ENCODE results near the gene PTAR1.

The PTAR1 gene

GRCh38 chr9:69773258-69773657 is 13.4 kb upstream of the PTAR1 start:
- Histone ChIP-seq H2AFZ (ENCODE audit: low read depth, low read length) (no peak overlapping the region), H4K8ac (ENCODE audit: low read length) (no peak overlapping the region)
- WGBS = no CpG with 5 or more reads among the region's 1 CpG

DNA sequence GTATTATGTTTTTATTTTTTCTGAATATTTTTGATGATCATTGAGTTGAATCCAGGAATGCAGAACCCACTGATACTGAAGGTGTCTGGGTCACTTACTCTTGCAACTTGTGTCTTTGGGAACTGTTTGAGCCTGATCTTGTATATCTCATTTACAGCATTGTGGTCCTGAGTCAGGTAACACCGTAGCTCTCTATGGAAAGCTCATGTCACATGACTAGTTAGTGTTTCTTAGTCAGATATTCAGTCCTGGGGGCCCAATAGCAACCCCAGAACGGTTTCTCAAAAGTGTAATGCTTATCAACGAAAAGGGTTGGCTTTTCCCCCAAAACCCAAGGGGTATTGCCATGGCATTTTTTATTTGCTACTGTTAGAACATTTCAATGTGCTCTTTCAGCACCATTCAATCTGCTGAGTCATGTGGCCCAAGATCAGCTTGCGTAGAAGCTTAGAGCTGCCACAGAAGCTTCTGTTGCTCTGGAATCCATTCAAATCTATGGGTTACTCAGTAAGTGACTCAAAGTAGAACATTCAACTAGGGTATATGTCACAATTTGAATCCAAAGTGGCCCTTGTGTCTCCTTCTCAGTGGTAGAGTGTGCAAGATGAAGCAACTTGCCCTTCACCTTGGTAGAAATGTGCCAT is 12.1 kb upstream of the PTAR1 start:
- Histone ChIP-seq H2AFZ (ENCODE audit: low read depth, low read length) (no peak overlapping the region), H3K27ac (ENCODE audit: low read length, poor library complexity, severe bottlenecking) (no peak overlapping the region), H2BK12ac (ENCODE audit: low read length in 2 of 2) (no peak overlapping the region), H2BK15ac (ENCODE audit: low read depth, poor library complexity, severe bottlenecking) (no peak overlapping the region), H3K4me1 (ENCODE audit: control insufficient read depth, insufficient read depth, low read depth, low read length) (no peaks in the 10 kb centered on the region), H3K9me3 (ENCODE audit: control insufficient read depth, low read length) (no peaks in the 10 kb centered on the region), H3K4ac (ENCODE audit: low read depth in 1 of 2, low read length in 2 of 2) (no peak overlapping the region), H3K18ac (ENCODE audit: low read depth in 1 of 2, low read length in 2 of 2) (no peak overlapping the region), H3K79me1 (replicated peaks; ENCODE audit: low read length, poor library complexity, severe bottlenecking) (no peaks in the 10 kb centered on the region), H3K4me2 (ENCODE audit: low read length, poor library complexity, severe bottlenecking) (no peak overlapping the region), H2AK5ac (ENCODE audit: low read length, severe bottlenecking) (no peak overlapping the region), H3K36me3 (ENCODE audit: control insufficient read depth in 1 of 2, insufficient read depth in 2 of 2, low read depth in 1 of 2, low read length in 2 of 2) (no peaks in the 10 kb centered on the region), H3K27me3 (ENCODE audit: control insufficient read depth in 1 of 2, insufficient read depth in 1 of 2, low read length in 2 of 2) (no peaks in the 10 kb centered on the region), H2BK120ac (ENCODE audit: low read depth, low read length) (no peak overlapping the region), H4K91ac (ENCODE audit: low read length) (no peak overlapping the region), H2BK5ac (ENCODE audit: low read depth, low read length, poor library complexity, severe bottlenecking) (no peak overlapping the region), H3K14ac (ENCODE audit: low read length in 2 of 2) (no peak overlapping the region), H3K23ac (ENCODE audit: low read length in 2 of 2) (no peak overlapping the region), H4K8ac (ENCODE audit: low read length) (no peak overlapping the region), H3K4me3 (ENCODE audit: insufficient read depth in 1 of 2, low read depth in 1 of 2, low read length in 2 of 2) (no peak overlapping the region), H3K9ac (ENCODE audit: low read length) (peak overlapping the region; percentile 14)
- WGBS = 83% methylated on average over 4 of the region's 4 CpGs
- DNase-seq = peak; percentile 9

More at GRCh38 chr9:69773258-69773657, 13.4 kb upstream of the PTAR1 start:
- Histone ChIP-seq H3K4me3 (ENCODE audit: insufficient read depth in 1 of 2, low read depth in 1 of 2, low read length in 2 of 2) (no peak overlapping the region), H3K27ac (ENCODE audit: low read length, poor library complexity, severe bottlenecking) (no peak overlapping the region), H3K79me1 (replicated peaks; ENCODE audit: low read length, poor library complexity, severe bottlenecking) (no peaks in the 10 kb centered on the region), H3K18ac (ENCODE audit: low read depth in 1 of 2, low read length in 2 of 2) (no peak overlapping the region), H3K36me3 (ENCODE audit: control insufficient read depth in 1 of 2, insufficient read depth in 2 of 2, low read depth in 1 of 2, low read length in 2 of 2) (no peaks in the 10 kb centered on the region), H3K9ac (ENCODE audit: low read length) (no peak overlapping the region), H2BK12ac (ENCODE audit: low read length in 2 of 2) (no peak overlapping the region), H3K14ac (ENCODE audit: low read length in 2 of 2) (no peak overlapping the region), H3K4me2 (ENCODE audit: low read length, poor library complexity, severe bottlenecking) (no peak overlapping the region), H3K9me3 (ENCODE audit: control insufficient read depth, low read length) (no peaks in the 10 kb centered on the region), H3K23ac (ENCODE audit: low read length in 2 of 2) (no peak overlapping the region), H4K91ac (ENCODE audit: low read length) (no peak overlapping the region), H2BK15ac (ENCODE audit: low read depth, poor library complexity, severe bottlenecking) (no peak overlapping the region), H2BK5ac (ENCODE audit: low read depth, low read length, poor library complexity, severe bottlenecking) (no peak overlapping the region), H2AK5ac (ENCODE audit: low read length, severe bottlenecking) (no peak overlapping the region), H3K4ac (ENCODE audit: low read depth in 1 of 2, low read length in 2 of 2) (no peak overlapping the region), H3K4me1 (ENCODE audit: control insufficient read depth, insufficient read depth, low read depth, low read length) (no peaks in the 10 kb centered on the region), H2BK120ac (ENCODE audit: low read depth, low read length) (no peak overlapping the region), H3K27me3 (ENCODE audit: control insufficient read depth in 1 of 2, insufficient read depth in 1 of 2, low read length in 2 of 2) (no peaks in the 10 kb centered on the region)
- DNase-seq = no peak

DNA sequence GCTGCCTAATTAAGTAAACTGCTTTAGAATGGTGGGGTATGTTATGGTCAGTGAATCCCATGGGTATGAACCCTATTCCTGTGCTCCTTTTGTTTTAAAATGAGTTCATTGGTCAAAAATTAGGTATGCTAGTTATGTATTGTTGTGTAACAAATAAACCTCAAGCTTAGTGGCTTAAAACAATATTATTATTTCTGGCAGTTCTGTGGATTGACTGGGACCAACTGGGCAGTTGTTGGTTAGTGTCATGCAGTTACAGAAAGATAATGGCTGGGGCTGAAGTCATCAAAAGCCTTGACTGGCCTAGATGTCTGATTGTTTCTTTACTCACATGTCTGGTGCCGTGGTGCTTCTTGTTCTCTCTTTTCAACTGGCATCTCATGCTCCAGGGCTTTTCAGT is 8.9 kb upstream of the PTAR1 start:
- Histone ChIP-seq H4K8ac (ENCODE audit: low read length) (no peak overlapping the region), H3K9ac (ENCODE audit: low read length) (no peak overlapping the region), H2BK12ac (ENCODE audit: low read length in 2 of 2) (no peak overlapping the region), H2BK5ac (ENCODE audit: low read depth, low read length, poor library complexity, severe bottlenecking) (no peak overlapping the region), H3K27me3 (ENCODE audit: control insufficient read depth in 1 of 2, insufficient read depth in 1 of 2, low read length in 2 of 2) (no peaks in the 10 kb centered on the region), H3K4me1 (ENCODE audit: control insufficient read depth, insufficient read depth, low read depth, low read length) (no peaks in the 10 kb centered on the region), H3K9me3 (ENCODE audit: control insufficient read depth, low read length) (no peaks in the 10 kb centered on the region), H3K4ac (ENCODE audit: low read depth in 1 of 2, low read length in 2 of 2) (no peak overlapping the region), H3K79me1 (replicated peaks; ENCODE audit: low read length, poor library complexity, severe bottlenecking) (no peaks in the 10 kb centered on the region), H2AK5ac (ENCODE audit: low read length, severe bottlenecking) (no peak overlapping the region), H2BK15ac (ENCODE audit: low read depth, poor library complexity, severe bottlenecking) (no peak overlapping the region), H3K14ac (ENCODE audit: low read length in 2 of 2) (no peak overlapping the region), H3K36me3 (ENCODE audit: control insufficient read depth in 1 of 2, insufficient read depth in 2 of 2, low read depth in 1 of 2, low read length in 2 of 2) (no peaks in the 10 kb centered on the region), H3K4me3 (ENCODE audit: insufficient read depth in 1 of 2, low read depth in 1 of 2, low read length in 2 of 2) (no peak overlapping the region), H2AFZ (ENCODE audit: low read depth, low read length) (no peak overlapping the region), H3K18ac (ENCODE audit: low read depth in 1 of 2, low read length in 2 of 2) (no peak overlapping the region), H2BK120ac (ENCODE audit: low read depth, low read length) (no peak overlapping the region), H3K23ac (ENCODE audit: low read length in 2 of 2) (no peak overlapping the region), H3K4me2 (ENCODE audit: low read length, poor library complexity, severe bottlenecking) (no peak overlapping the region), H4K91ac (ENCODE audit: low read length) (no peak overlapping the region), H3K27ac (ENCODE audit: low read length, poor library complexity, severe bottlenecking) (no peak overlapping the region)
- DNase-seq = no peak
- 100% methylated on average over 1 of the region's 1 CpG for WGBS

- H3K4me1 ChIP-seq (ENCODE audit: control insufficient read depth, insufficient read depth, low read depth, low read length) = no peaks in the 10 kb centered on the region
- no peak overlapping the region for H3K9ac ChIP-seq (ENCODE audit: low read length)
- no peaks in the 10 kb centered on the region for H3K27me3 ChIP-seq (ENCODE audit: control insufficient read depth in 1 of 2, insufficient read depth in 1 of 2, low read length in 2 of 2)
- no peak overlapping the region for H2BK15ac ChIP-seq (ENCODE audit: low read depth, poor library complexity, severe bottlenecking)
- H3K9me3 ChIP-seq (ENCODE audit: control insufficient read depth, low read length) = no peaks in the 10 kb centered on the region
- H2AFZ ChIP-seq (ENCODE audit: low read depth, low read length) = no peak overlapping the region
- H4K8ac ChIP-seq (ENCODE audit: low read length) = no peak overlapping the region
- H2BK120ac ChIP-seq (ENCODE audit: low read depth, low read length) = no peak overlapping the region
- no peak overlapping the region for H2BK5ac ChIP-seq (ENCODE audit: low read depth, low read length, poor library complexity, severe bottlenecking)
- H3K23ac ChIP-seq (ENCODE audit: low read length in 2 of 2) = no peak overlapping the region
- H3K4me2 ChIP-seq (ENCODE audit: low read length, poor library complexity, severe bottlenecking) = no peak overlapping the region
- no peak for DNase-seq
- no peaks in the 10 kb centered on the region for H3K79me1 ChIP-seq (replicated peaks; ENCODE audit: low read length, poor library complexity, severe bottlenecking)
- no peak overlapping the region for H2BK12ac ChIP-seq (ENCODE audit: low read length in 2 of 2)
- H3K4me3 ChIP-seq (ENCODE audit: insufficient read depth in 1 of 2, low read depth in 1 of 2, low read length in 2 of 2) = no peak overlapping the region
- H3K18ac ChIP-seq (ENCODE audit: low read depth in 1 of 2, low read length in 2 of 2) = no peak overlapping the region
- no peak overlapping the region for H3K14ac ChIP-seq (ENCODE audit: low read length in 2 of 2)
- H2AK5ac ChIP-seq (ENCODE audit: low read length, severe bottlenecking) = no peak overlapping the region
- no peak overlapping the region for H3K4ac ChIP-seq (ENCODE audit: low read depth in 1 of 2, low read length in 2 of 2)
- no peak overlapping the region for H4K91ac ChIP-seq (ENCODE audit: low read length)
- no peak overlapping the region for H3K27ac ChIP-seq (ENCODE audit: low read length, poor library complexity, severe bottlenecking)
- 91% methylated on average over 1 of the region's 1 CpG for WGBS
- no peaks in the 10 kb centered on the region for H3K36me3 ChIP-seq (ENCODE audit: control insufficient read depth in 1 of 2, insufficient read depth in 2 of 2, low read depth in 1 of 2, low read length in 2 of 2)
These were observed 8.3 kb upstream of the PTAR1 start for GRCh38 chr9:69768101-69768500.
